IPS-11a (cell line): ENCODE measurements around the gene ZNF532.

Source experiments
- H3K4me3 ChIP-seq: one replicate; pipeline ENCODE4 v1.5.1; 2013; ENCODE audit warnings: low read depth, low read length, control low read depth

Gene ZNF532

GRCh38 chr18:58937071-58937886 lies 72.6 kb downstream of the ZNF532 start:
- no peak overlapping the region for H3K4me3 ChIP-seq

DNA sequence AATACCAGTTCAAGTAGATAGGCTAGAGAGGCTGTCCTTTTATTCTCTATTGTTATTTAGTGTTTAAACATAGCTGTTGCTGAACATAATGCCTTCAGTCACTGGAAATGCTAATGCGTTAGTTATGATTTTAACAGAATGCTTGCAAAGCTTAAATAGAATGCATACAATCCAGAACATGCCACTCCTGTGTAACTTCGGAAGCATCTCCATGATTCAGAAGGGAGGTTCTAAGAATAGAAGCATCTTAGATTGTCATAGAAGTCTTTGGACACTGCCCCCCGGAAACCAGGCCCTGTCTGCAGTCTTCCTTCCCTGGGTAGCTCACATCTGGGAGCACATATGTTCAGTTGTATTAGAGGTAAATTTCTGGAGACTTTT lies 73.2 kb downstream of the ZNF532 start:
- no peak overlapping the region for H3K4me3 ChIP-seq

DNA sequence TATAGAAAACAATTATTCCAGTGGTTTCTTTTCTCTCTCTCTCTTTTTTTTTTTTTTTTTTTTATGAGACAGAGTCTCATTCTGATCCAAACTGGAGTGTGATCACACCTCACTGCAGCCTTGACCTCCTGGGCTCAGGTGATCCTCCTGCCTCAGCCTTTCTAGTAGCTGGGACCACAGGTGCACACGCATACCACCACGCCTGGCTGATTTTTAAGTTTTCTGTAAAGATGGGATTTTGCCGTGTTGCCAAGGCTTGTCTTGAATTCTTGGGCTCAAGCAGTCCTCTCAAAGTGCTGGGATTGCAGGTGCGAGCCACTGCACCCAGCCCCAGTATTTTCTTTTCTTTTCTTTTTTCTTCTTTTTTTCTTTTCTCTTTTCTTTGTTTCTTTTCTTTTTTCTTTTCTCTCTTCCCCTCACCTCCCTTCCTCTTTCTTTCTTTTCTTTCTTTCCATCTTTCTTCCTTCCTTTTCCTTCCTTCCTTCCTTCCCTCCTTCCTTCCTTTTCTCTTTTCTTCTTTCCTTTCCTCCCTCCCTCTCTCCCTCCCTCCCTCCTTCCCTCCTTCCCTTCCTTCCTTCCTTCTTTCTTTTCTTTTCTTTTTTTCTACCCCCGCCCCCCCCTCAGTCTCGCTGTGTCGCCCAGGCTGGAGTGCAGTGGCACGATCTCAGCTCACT lies 76.9 kb downstream of the ZNF532 start:
- H3K4me3 ChIP-seq, result no peak overlapping the region

- no peak overlapping the region for H3K4me3 ChIP-seq
Measured at GRCh38 chr18:58943896-58944295, 79.2 kb downstream of the ZNF532 start.

DNA sequence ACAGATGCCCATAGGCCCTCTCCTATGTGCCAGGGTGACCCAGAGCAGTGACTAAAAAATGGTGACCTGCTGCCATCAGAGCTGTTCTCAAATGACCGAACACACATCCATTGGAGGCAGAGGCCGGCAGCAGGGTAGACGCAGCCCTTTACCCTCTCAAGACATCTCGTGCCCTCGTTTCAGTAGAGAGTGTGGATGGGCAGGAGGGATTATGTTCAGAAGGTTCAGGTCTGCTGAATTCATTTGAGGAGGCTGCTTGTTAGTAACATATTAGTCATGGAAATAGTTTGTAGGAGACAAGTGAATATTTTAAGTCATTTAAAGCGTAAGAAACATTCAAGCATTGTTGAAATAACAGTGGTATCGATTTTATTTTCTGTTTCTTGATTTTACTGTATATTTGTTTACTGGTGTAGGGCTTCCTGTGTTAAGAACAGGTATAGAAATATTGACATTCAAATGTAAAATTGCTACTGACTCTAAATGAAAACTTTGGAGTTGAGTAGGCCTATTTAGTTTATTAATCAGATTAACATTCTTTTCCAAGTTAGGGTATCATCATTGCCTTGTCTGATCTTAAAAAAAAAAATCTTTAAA lies 82.6 kb downstream of the ZNF532 start:
- no peak overlapping the region for H3K4me3 ChIP-seq

GRCh38 chr18:58949031-58949430 lies 84.4 kb downstream of the ZNF532 start:
- H3K4me3 ChIP-seq, result no peak overlapping the region

DNA sequence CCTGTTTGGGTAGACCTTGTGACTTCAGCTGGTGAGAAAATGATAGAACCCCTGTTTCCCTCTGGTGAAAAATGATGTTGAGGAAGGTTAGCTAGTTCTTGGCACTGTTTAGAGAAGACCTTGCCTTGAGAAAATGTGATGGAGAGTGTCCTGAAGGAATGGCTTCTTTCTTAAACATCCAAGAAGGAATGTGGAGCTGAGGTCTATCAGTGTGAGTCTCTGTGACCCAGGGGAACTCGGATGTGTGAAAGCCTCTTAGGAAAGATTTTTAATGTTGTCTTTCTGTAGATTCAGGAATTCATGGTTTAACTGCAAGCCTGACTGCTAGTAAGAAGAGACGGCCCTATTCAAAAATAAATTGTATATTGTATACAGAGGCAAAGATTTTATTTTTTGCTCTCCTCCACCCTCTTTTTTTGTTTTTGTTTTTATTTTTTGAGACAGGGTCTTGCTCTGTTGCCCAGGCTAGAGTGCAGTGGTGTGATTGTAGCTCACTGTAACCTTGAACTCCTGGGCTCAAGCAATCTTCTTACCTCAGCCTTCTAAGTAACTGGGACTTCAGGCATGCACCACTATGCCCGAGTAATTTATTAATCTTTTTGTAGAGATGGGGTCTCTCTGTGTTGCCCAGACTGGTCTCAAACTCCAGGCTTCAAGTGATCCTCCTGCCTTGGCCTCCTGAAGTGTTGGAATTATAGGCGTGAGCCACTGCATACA lies 87.5 kb downstream of the ZNF532 start:
- no peak overlapping the region for H3K4me3 ChIP-seq

- H3K4me3 ChIP-seq, result no peak overlapping the region
Measured at GRCh38 chr18:58952858-58953257, 88.2 kb downstream of the ZNF532 start.

DNA sequence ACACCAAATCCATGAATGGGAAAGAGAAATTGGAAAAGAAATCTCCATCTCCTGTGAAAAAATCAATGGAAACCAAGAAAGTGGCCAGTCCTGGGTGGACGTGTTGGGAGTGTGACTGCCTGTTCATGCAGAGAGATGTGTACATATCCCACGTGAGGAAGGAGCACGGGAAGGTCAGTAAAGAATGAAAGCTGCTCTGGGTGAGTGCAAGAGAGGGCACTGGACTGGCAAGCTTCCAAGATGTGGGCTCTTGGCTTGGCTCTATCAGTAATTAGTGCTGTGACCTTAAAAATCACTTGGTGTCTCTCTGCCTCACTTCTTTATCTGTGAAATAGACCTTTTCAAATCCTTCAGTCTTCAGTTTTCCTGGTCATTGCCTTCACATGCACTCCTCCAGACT lies 89.0 kb downstream of the ZNF532 start:
- no peak overlapping the region for H3K4me3 ChIP-seq

DNA sequence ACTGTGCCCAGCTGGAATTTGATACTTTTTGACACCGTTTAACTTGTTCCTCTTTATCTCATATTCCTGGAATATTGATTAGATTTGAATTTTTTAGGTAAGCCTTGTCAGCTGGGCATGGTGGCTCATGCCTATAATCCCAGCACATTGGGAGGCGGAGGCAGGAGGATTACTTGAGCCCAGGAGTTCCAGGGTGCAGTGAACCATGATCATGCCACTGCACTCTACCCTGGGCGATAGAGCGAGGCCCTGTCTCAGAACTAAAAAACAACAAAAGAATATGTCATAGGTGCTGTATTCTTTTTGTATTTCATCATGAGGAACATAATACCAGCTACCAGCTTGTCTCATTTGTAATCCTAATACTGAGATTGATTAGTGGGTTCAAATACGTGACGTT lies 90.3 kb downstream of the ZNF532 start:
- no peak overlapping the region for H3K4me3 ChIP-seq

- H3K4me3 ChIP-seq, result no peak overlapping the region
Measured at GRCh38 chr18:58955738-58956137, 91.1 kb downstream of the ZNF532 start.

- no peak overlapping the region for H3K4me3 ChIP-seq
Measured at GRCh38 chr18:58958628-58959027, 94.0 kb downstream of the ZNF532 start.

GRCh38 chr18:58960508-58960907 lies 95.8 kb downstream of the ZNF532 start:
- H3K4me3 ChIP-seq, result no peak overlapping the region

DNA sequence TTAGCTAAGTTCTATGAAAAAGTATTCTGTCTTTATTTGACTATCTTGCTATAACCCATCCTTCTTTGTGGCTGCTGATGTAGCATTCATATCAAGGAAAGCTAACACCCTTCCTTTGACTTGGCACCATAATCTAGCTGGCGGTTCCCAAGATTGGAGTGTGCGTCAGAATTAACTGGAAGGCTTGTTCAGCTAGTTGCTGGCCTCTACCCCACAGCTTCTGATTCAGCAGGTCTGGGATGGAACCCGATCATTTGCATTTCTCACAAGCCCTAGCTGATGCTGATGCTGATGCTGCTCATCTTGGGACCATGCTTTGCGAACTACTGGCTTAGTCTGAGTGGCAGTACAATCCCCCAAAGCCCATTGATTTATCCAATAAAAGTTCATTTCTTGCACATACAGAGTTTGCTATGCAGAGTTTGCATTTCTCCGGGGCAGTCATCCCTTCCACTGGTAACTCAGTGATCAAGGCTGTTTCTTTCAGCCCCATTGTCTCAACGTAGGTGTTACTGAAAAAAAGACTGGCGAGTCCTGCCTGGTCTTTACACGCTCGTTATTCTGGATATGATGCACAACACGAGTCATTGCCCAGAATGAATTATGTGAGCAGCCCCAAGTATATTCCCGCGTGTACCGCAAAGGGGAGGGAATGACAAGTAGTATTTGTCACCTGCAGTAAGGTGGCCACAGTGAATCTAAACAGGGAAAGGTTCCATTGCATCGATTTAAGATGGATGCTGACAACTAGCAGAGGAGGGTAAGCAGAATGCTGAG lies 96.5 kb downstream of the ZNF532 start:
- H3K4me3 ChIP-seq, result no peak overlapping the region

DNA sequence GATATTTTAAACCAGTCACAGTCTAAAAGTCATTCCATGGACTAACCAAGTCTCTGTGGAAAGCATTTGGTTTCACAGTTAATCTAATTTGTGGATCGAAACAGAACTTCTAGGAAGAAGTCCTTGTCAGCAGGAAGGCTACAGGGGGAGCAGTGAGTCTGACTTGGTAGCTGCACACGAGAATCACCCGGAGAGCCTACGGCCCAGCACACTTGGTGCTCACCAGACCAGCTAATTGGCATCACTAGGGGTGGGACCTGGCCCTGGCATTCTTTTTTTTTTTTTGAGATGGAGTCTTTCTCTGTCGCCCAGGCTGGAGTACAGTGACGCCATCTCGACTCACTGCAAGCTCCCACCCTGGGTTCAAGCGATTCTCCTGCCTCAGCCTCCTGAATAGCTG lies 97.7 kb downstream of the ZNF532 start:
- H3K4me3 ChIP-seq, result no peak overlapping the region

DNA sequence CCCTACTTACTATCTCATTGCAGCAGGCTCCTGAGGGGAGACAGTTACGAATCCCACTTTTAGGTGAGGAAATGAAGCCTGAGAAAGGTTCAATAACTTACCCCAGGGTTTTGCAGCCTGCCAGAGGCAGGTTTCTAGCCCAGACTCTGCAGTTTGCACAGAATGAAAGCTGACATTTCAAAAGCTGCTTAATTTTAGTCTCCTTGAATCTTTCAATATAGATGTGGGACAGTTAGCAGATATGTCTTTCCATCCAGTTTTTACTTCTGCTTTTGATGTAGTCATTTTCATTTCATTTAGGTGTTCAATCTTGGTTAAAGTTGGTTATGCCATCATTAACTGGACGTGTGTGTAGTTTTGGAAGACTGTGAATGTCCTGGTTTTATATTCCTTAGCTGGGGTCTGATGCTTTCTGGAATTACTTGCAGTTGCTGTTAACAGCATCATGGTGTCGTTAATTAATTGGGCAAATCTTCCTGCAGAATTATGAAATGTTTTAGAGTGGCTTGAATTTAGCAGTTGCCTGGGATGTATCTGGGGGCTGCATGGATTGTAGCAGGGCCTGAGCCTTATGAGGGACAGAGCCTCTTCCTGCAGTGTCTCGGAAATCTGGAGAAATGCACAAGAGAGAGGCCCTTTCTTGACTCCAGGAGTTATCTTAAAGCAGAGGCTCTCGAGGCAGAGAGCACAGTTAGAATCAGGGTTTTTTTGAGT lies 100.8 kb downstream of the ZNF532 start:
- no peak overlapping the region for H3K4me3 ChIP-seq

DNA sequence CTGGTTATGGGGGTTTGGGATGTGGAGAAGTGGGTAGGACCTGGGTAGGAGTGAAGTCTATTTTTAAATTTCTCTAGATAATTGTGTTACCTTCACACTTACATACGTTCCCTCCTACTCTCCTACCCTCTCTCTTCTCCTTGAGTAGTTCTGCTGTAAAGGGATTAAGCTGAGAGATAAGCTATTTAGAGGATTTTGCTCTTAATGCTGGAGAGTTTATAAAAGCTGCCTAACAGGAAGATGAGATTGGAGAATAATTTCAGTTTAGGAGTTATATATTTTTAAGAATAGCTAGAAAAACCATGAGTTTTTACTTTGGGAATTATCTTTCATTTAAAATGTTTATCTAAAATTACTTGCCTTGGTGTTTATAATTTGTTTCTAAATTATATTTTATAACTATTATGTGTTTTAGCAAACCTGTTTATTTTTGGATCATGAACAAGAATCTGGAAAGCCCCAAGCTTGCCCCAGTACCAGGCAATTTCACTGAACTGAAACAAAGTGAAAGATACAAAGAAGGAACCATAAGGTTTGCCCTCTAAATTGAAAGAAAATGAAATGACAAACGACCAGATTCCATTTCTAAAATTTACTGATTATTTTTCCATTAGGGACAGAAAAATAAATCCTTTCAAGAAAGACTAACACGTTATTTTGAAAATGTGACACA lies 101.5 kb downstream of the ZNF532 start:
- H3K4me3 ChIP-seq, result no peak overlapping the region

DNA sequence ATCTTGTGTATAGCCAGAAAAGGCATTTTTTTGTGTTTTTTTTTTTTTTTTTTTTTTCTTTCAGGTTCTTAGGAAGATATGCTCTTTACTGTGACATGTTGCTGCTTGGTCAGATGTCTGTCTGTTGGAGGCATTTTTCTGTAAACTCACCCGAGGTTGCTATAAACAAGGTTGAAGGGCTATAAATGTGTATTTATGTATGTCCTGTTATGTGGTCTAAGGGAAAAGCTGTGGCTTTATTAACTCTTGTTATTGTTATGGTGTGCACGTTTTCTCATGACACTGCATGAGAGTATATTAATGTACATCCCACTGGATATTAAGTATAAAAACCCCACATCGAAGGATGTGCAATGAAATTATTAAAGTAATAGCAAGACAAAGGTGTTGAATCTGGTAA lies 102.0 kb downstream of the ZNF532 start:
- H3K4me3 ChIP-seq, result no peak overlapping the region

DNA sequence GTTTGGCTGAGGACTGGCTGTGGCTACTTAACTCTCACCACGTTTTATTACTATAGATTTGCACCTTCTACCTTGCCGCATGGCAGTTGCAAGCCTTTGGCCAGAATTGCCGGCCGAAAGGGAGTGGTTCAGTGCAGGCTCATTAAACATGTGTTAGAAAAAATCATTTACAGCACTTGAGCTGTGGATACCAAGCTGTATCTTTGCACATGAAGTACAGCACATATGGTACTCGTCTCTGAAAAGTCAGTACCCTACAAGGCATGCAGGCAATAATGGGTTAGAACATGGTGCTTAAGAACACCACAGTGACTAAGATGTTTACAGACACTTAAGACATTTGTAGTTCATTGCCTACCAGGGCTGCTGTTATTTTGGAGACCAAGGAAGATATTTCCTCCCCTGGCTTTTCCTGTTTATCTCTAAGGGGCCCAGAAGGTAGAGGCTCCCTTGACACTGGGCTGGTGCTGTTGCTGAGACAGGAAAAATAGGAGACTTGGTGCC lies 103.1 kb downstream of the ZNF532 start:
- no peak overlapping the region for H3K4me3 ChIP-seq
